H1 (cell line): Measurements from ENCODE around the gene KLHL36. TPM values are rescaled to one million over a fixed set of nuclear protein-coding genes. Genes with fewer than 3 reads are reported as not detected.

Experiments
- CTCF ChIA-PET: fragments of 300-600 bp; sonication (Branson Sonifier 250); formaldehyde crosslinking; loops from one replicate; lab custom pipeline; 2021; ENCODE audit not compliant: partially characterized antibody; lab: Charles Lee
- POLR2A ChIA-PET: fragments of 300-600 bp; sonication (Branson Sonifier 250); formaldehyde crosslinking; loops from one replicate; lab custom pipeline; 2021; ENCODE audit warnings: inconsistent platforms; ENCODE audit not compliant: partially characterized antibody; lab: Charles Lee
- DNase-seq, 2 experiments: peaks; one replicate each; pipeline versions ENCODE4 v3.0.0 to v3.0.0-alpha.2; 2010 to 2022; ENCODE audit warnings: low spot score in 2 of 2, low read depth in 1 of 2, mixed read lengths in 1 of 2
- FAIRE-seq: peaks from 2 replicates; lab custom pipeline; 2011; peaks lifted over from hg19 to GRCh38; lab: Jason Lieb, UNC
- H2AFZ ChIP-seq: 2 replicates; pipeline ENCODE4 v1.8.1; 2012; ENCODE audit warnings: low read length, inconsistent platforms
- H2AK5ac ChIP-seq: 2 replicates; pipeline ENCODE4 v1.6.1; 2013; ENCODE audit warnings: low read depth, low read length
- H2BK120ac ChIP-seq: replicated peaks from 2 replicates; pipeline ENCODE3; 2013; ENCODE audit warnings: low read depth, low read length, inconsistent platforms
- H2BK12ac ChIP-seq: 2 replicates; pipeline ENCODE4 v1.6.1; 2013; ENCODE audit warnings: low read depth, low read length
- H2BK15ac ChIP-seq: 2 replicates; pipeline ENCODE4 v1.6.1; 2013; ENCODE audit warnings: low read length
- H2BK20ac ChIP-seq: 2 replicates; pipeline ENCODE4 v1.6.1; 2013; ENCODE audit warnings: low read length
- H2BK5ac ChIP-seq: 2 replicates; pipeline ENCODE4 v1.6.1; 2013; ENCODE audit warnings: low read depth, low read length
- H3K14ac ChIP-seq: 2 replicates; pipeline ENCODE4 v1.6.1; 2013; ENCODE audit warnings: inconsistent platforms; ENCODE audit not compliant: insufficient read length
- H3K18ac ChIP-seq: 2 replicates; pipeline ENCODE4 v1.6.1; 2013; ENCODE audit warnings: low read length; ENCODE audit errors: extremely low read depth
- H3K23ac ChIP-seq: 2 replicates; pipeline ENCODE4 v1.6.1; 2013; ENCODE audit warnings: inconsistent platforms; ENCODE audit not compliant: insufficient read length
- H3K23me2 ChIP-seq: 2 replicates; pipeline ENCODE4 v1.6.1; 2013; ENCODE audit warnings: low read depth, low read length
- H3K27ac ChIP-seq: 2 replicates; pipeline ENCODE4 v1.6.1; 2011; ENCODE audit warnings: low read depth, low read length, inconsistent platforms
- H3K27me3 ChIP-seq, 4 experiments: replicated peaks in 1 of 4; 1 replicate in 1 of 4; 2 replicates in 3 of 4; pipeline versions ENCODE4 v1.6.1 to v1.8.1; 2011 to 2013; ENCODE audit warnings: low read length in 3 of 4, mild to moderate bottlenecking in 3 of 4, inconsistent platforms in 2 of 4, mixed read lengths in 2 of 4, moderate library complexity in 1 of 4; ENCODE audit not compliant: control insufficient read depth in 3 of 4, insufficient read depth in 3 of 4; ENCODE audit errors: extremely low read depth in 1 of 4
- H3K36me3 ChIP-seq, 4 experiments: 2 replicates each; pipeline versions ENCODE4 v1.6.1 to v1.8.1; 2011 to 2013; ENCODE audit warnings: mild to moderate bottlenecking in 4 of 4, low read length in 3 of 4, moderate library complexity in 2 of 4, control low read depth in 1 of 4, inconsistent platforms in 1 of 4; ENCODE audit not compliant: insufficient read depth in 4 of 4, control insufficient read depth in 2 of 4
- H3K4ac ChIP-seq: replicated peaks from 2 replicates; pipeline ENCODE3; 2013; ENCODE audit warnings: low read length, low read depth, mixed read lengths, inconsistent platforms; ENCODE audit not compliant: insufficient read length
- H3K4me1 ChIP-seq, 4 experiments: replicated peaks in 1 of 4; 1 replicate in 1 of 4; 2 replicates in 3 of 4; pipeline versions ENCODE4 v1.6.1 to v1.8.1; 2011 to 2013; ENCODE audit warnings: low read length in 3 of 4, inconsistent platforms in 2 of 4, mixed read lengths in 1 of 4; ENCODE audit not compliant: insufficient read depth in 4 of 4, control insufficient read depth in 3 of 4
- H3K4me2 ChIP-seq, 2 experiments: 2 replicates each; pipeline versions ENCODE4 v1.6.1 to v1.8.1; 2011 to 2013; ENCODE audit warnings: low read depth in 2 of 2, low read length in 2 of 2, control low read depth in 1 of 2, inconsistent platforms in 1 of 2, mild to moderate bottlenecking in 1 of 2; ENCODE audit not compliant: insufficient read depth in 1 of 2
- H3K4me3 ChIP-seq, 4 experiments: fragments of 200-600, 300-600 bp in 1 of 4; sonication (generic), shearing (Covaris generic), sonication (Bioruptor Twin) in 1 of 4; 2 replicates each; pipeline versions ENCODE4 v1.5.1 to v1.8.1; 2011 to 2016; ENCODE audit warnings: low read length in 4 of 4, low read depth in 3 of 4, control low read depth in 2 of 4, inconsistent platforms in 2 of 4, mild to moderate bottlenecking in 2 of 4, mixed read lengths in 1 of 4, moderate library complexity in 1 of 4; ENCODE audit not compliant: insufficient read depth in 2 of 4; ENCODE audit errors: extremely low read depth in 1 of 4
- H3K56ac ChIP-seq: replicated peaks from 2 replicates; pipeline ENCODE3; 2013; ENCODE audit warnings: low read depth, mild to moderate bottlenecking, mixed read lengths, low read length, inconsistent platforms; ENCODE audit not compliant: insufficient read length
- H3K79me1 ChIP-seq: 2 replicates; pipeline ENCODE4 v1.6.1; 2013; ENCODE audit warnings: low read depth, low read length, control low read depth
- H3K79me2 ChIP-seq, 2 experiments: 2 replicates each; pipeline versions ENCODE4 v1.6.1 to v1.8.1; 2012 to 2013; ENCODE audit warnings: low read length in 2 of 2, mild to moderate bottlenecking in 2 of 2, inconsistent platforms in 1 of 2; ENCODE audit not compliant: insufficient read depth in 2 of 2, control insufficient read depth in 1 of 2
- H3K9ac ChIP-seq, 4 experiments: replicated peaks in 1 of 4; 1 replicate in 1 of 4; 2 replicates in 3 of 4; pipeline versions ENCODE4 v1.6.1 to v1.8.1; 2011 to 2013; ENCODE audit warnings: low read depth in 3 of 4, low read length in 3 of 4, control low read depth in 2 of 4, mild to moderate bottlenecking in 2 of 4, moderate library complexity in 2 of 4, inconsistent platforms in 1 of 4; ENCODE audit errors: extremely low read depth in 1 of 4
- H3K9me3 ChIP-seq, 2 experiments: 2 replicates each; pipeline versions ENCODE4 v1.6.1 to v1.8.1; 2012 to 2013; ENCODE audit warnings: mild to moderate bottlenecking in 2 of 2, moderate library complexity in 2 of 2, control low read depth in 1 of 2, inconsistent platforms in 1 of 2, low read depth in 1 of 2, low read length in 1 of 2, mixed read lengths in 1 of 2; ENCODE audit not compliant: insufficient read depth in 2 of 2
- H4K20me1 ChIP-seq, 2 experiments: replicated peaks in 1 of 2; 2 replicates each; pipeline versions ENCODE3 to v1.8.1; 2011 to 2013; ENCODE audit warnings: inconsistent platforms in 2 of 2, low read length in 2 of 2, mild to moderate bottlenecking in 1 of 2; ENCODE audit not compliant: insufficient read depth in 2 of 2, control insufficient read depth in 1 of 2
- H4K5ac ChIP-seq: 2 replicates; pipeline ENCODE4 v1.6.1; 2013; ENCODE audit warnings: low read length, low read depth, mixed read lengths, inconsistent platforms; ENCODE audit not compliant: insufficient read length
- H4K8ac ChIP-seq: 2 replicates; pipeline ENCODE4 v1.8.0; 2013; ENCODE audit warnings: mild to moderate bottlenecking, moderate library complexity, low read length, inconsistent platforms; ENCODE audit not compliant: insufficient read depth; ENCODE audit errors: extremely low read depth
- H4K91ac ChIP-seq: replicated peaks from 2 replicates; pipeline ENCODE3; 2013; ENCODE audit warnings: low read length, mixed read lengths, inconsistent platforms; ENCODE audit not compliant: insufficient read length
- CBX8 ChIP-seq: fragments of 300-800, 300-1000 bp; sonication (generic); IDR thresholded peaks from 2 replicates; pipeline ENCODE4 v1.7.1; 2016; ENCODE audit warnings: low read depth, low read length, borderline replicate concordance
- FOSL1 ChIP-seq: IDR thresholded peaks from 2 replicates; pipeline ENCODE4 v1.6.1; 2011; ENCODE audit warnings: mild to moderate bottlenecking, low read depth, low read length, moderate library complexity; ENCODE audit not compliant: insufficient read depth
- HDAC6 ChIP-seq: IDR thresholded peaks from one replicate; pipeline ENCODE4 v1.7.1; 2012; ENCODE audit warnings: low read depth, mild to moderate bottlenecking, inconsistent platforms, low read length, moderate library complexity
- PHF8 ChIP-seq: fragments of 200-600 bp; sonication (generic); conservative IDR thresholded peaks from 2 replicates; pipeline ENCODE4 v1.7.1; 2012; ENCODE audit warnings: low read depth, mild to moderate bottlenecking, inconsistent platforms, low read length, moderate library complexity
- TAF7 ChIP-seq: optimal IDR thresholded peaks from 2 replicates; pipeline ENCODE3; 2011; ENCODE audit warnings: low read depth, mild to moderate bottlenecking, inconsistent platforms, low read length, moderate library complexity, borderline replicate concordance
- ZNF274 ChIP-seq: IDR thresholded peaks from 2 replicates; pipeline ENCODE4 v1.7.0; 2012; ENCODE audit warnings: low read length, borderline replicate concordance; ENCODE audit errors: extremely low read depth
- WGBS, 2 experiments: shearing (Covaris generic) in 1 of 2; methylation state at CpG; one replicate each; pipeline versions ENCODE4 v1.1.6 to v1.1.7; 2013 to 2015; ENCODE audit warnings: low lambda C conversion rate in 2 of 2, mixed read lengths in 2 of 2, inconsistent platforms in 1 of 2, low coverage in 1 of 2, missing lambda C conversion rate in 1 of 2; ENCODE audit not compliant: insufficient replicate concordance in 2 of 2, insufficient coverage in 1 of 2, insufficient read length in 1 of 2; ENCODE audit errors: extremely low coverage in 1 of 2, missing lambda C conversion rate in 1 of 2; 5-methylcytosine and 5-hydroxymethylcytosine counted together
- polyA plus RNA-seq, 7 experiments: library from polyadenylated mRNA; depleted of rRNA in 3 of 7; stranded (reverse) in 5 of 7; unstranded in 2 of 7; fragments of >200 nt in 5 of 7; fragments of 200-250 nt in 2 of 7; gene quantifications; 1 replicate in 5 of 7; 2 replicates in 1 of 7; 4 replicates in 1 of 7; pipeline versions ENCODE4 v1.2.1 to v1.2.3, GENCODE V29; 2011 to 2013; ENCODE audit warnings: missing spikeins in 2 of 7, mixed read lengths in 2 of 7
- total RNA-seq: library from RNA; stranded (reverse); fragmentation: NEBNext Ultra II Directional; extraction: Animal tissue kit (Norgen Biotek cat#: 25700); gene quantifications from 2 replicates; pipeline ENCODE4 v1.2.1, GENCODE V29; 2021

KLHL36 gene
- total and polyA plus RNA-seq, 2 of the 8 experiments (the other 6 are each of a cell fraction or from before 2014, with no cell fraction given): 22.9 to 33.6 TPM

GRCh38 chr16:84628226-84628731, 20.0 kb upstream of the KLHL36 start:
- no peak overlapping the region for H4K5ac ChIP-seq
- no peak overlapping the region for H3K23ac ChIP-seq
- H2AK5ac ChIP-seq: no peak overlapping the region
- no peak overlapping the region for H3K56ac ChIP-seq
- no peak overlapping the region for H4K91ac ChIP-seq
- no peaks in the 10 kb centered on the region for H3K9me3 ChIP-seq
- WGBS, 2 experiments: 73% methylated on average over 7 of the region's 7 CpGs; no CpG with 5 or more reads in 1 of the 2 experiments
- no peak overlapping the region for H3K4me3 ChIP-seq
- H3K4me2 ChIP-seq: no peak overlapping the region
- H4K8ac ChIP-seq: no peak overlapping the region
- no peak overlapping the region for H2AFZ ChIP-seq
- H2BK20ac ChIP-seq: no peak overlapping the region
- no peaks in the 10 kb centered on the region for H3K79me2 ChIP-seq
- H2BK120ac ChIP-seq: no peak overlapping the region
- H3K18ac ChIP-seq: no peak overlapping the region
- H3K9ac ChIP-seq: no peak overlapping the region
- no peaks in the 10 kb centered on the region for H3K36me3 ChIP-seq
- ChIA-PET POLR2A (no interaction called here), CTCF (interaction anchor here (0.7 to 3.9 kb wide), 7 partner anchors 43 to 629 kb away, joined by 3 to 23 read pairs (median 6); no protein-coding TSS in a partner anchor)
- H3K27ac ChIP-seq: no peak overlapping the region
- peaks cover 0 to 5% (median 2%) of the 10 kb centered on the region in 4 experiments; a peak in 3 of 7 replicates for H3K4me1 ChIP-seq
- H3K27me3 ChIP-seq: no peaks in the 10 kb centered on the region
- no peak overlapping the region for H3K14ac ChIP-seq
- no peak overlapping the region for H2BK12ac ChIP-seq
- FAIRE-seq (no peak), DNase-seq (no peak)
- no peak overlapping the region for H3K4ac ChIP-seq
- H2BK15ac ChIP-seq: no peak overlapping the region
- H4K20me1 ChIP-seq: no peaks in the 10 kb centered on the region
- no peak for TF ChIP-seq HDAC6
- TF ChIP-seq ZNF274: no peak
- no peak for TF ChIP-seq CBX8
- TF ChIP-seq TAF7: no peak
- TF ChIP-seq PHF8: no peak
- no peak for TF ChIP-seq FOSL1
- TF ChIP-seq, all 59 proteins: peak for 0
- no peak overlapping the region for H2BK5ac ChIP-seq
- no peaks in the 10 kb centered on the region for H3K79me1 ChIP-seq
- H3K23me2 ChIP-seq: no peaks in the 10 kb centered on the region
